Lower leg skin (tissue), 3 donors: Measurements from ENCODE around the gene PRPF6.

Experiments used
- POLR2A ChIP-seq, 2 donors: fragments of 450-650 bp; IDR thresholded peaks; one replicate each; pipeline ENCODE4 v1.6.1; 2016 to 2017; ENCODE audit warnings: antibody characterized with exemption in 2 of 2, mild to moderate bottlenecking in 1 of 2, moderate library complexity in 1 of 2
- TF ChIP-seq, protein P1 (sequence below), 3 donors: fragments of 450-650 bp; IDR thresholded peaks; one replicate each; pipeline ENCODE4 v1.5.1; 2016; ENCODE audit warnings: antibody characterized with exemption in 3 of 3, mild to moderate bottlenecking in 3 of 3, moderate library complexity in 2 of 3

DNA sequence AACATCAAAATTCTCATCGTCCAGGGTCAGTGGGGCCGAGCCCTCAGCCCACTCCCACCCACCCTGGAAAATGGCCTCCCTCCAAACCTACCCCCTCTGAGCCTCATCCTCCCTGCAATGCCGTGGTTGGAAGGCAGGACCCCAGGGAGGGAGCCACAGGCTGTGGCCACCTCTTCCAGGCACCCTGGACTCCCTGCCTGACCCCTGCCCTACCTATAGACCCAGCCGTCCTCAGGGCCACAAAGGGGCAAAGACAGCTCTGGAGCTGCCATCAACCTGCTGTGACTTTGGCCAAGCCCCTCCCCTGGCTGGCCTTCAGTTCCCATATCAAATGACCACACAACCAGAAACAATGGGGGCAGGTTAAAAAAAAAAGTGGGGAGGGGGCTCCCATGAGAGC, 22.5 kb upstream of the PRPF6 start:
- TF ChIP-seq, protein P1, sequence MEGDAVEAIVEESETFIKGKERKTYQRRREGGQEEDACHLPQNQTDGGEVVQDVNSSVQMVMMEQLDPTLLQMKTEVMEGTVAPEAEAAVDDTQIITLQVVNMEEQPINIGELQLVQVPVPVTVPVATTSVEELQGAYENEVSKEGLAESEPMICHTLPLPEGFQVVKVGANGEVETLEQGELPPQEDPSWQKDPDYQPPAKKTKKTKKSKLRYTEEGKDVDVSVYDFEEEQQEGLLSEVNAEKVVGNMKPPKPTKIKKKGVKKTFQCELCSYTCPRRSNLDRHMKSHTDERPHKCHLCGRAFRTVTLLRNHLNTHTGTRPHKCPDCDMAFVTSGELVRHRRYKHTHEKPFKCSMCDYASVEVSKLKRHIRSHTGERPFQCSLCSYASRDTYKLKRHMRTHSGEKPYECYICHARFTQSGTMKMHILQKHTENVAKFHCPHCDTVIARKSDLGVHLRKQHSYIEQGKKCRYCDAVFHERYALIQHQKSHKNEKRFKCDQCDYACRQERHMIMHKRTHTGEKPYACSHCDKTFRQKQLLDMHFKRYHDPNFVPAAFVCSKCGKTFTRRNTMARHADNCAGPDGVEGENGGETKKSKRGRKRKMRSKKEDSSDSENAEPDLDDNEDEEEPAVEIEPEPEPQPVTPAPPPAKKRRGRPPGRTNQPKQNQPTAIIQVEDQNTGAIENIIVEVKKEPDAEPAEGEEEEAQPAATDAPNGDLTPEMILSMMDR (IDR thresholded peaks at IDR 0.05): no peak
- TF ChIP-seq POLR2A (IDR thresholded peaks at IDR 0.05): no peak
